Measurements from ENCODE around the gene KLB.

KLB gene

GRCh38 chr4:39429476-39430334 lies 23.0 kb downstream of the KLB start:
- H3K9me3 ChIP-seq (ENCODE audit: control insufficient read depth, low read length) = no peaks in the 10 kb centered on the region
- no peak overlapping the region for H3K4me3 ChIP-seq (ENCODE audit: low read length)
- no peaks in the 10 kb centered on the region for H3K27me3 ChIP-seq (ENCODE audit: control insufficient read depth, insufficient read depth, low read length)
- no peak overlapping the region for H3K9ac ChIP-seq (ENCODE audit: low read length)
- H3K36me3 ChIP-seq (ENCODE audit: control insufficient read depth, insufficient read depth, low read length) = no peaks in the 10 kb centered on the region
- no peaks in the 10 kb centered on the region for H3K4me1 ChIP-seq (ENCODE audit: control insufficient read depth, insufficient read depth, low read length)

- Histone ChIP-seq H3K9me3 (ENCODE audit: control insufficient read depth, low read length) (no peaks in the 10 kb centered on the region), H3K4me3 (ENCODE audit: low read length) (no peak overlapping the region), H3K27me3 (ENCODE audit: control insufficient read depth, insufficient read depth, low read length) (no peaks in the 10 kb centered on the region), H3K36me3 (ENCODE audit: control insufficient read depth, insufficient read depth, low read length) (no peaks in the 10 kb centered on the region), H3K9ac (ENCODE audit: low read length) (no peak overlapping the region), H3K4me1 (ENCODE audit: control insufficient read depth, insufficient read depth, low read length) (no peaks in the 10 kb centered on the region)
These were observed 27.3 kb downstream of the KLB start for GRCh38 chr4:39433878-39434492.

DNA sequence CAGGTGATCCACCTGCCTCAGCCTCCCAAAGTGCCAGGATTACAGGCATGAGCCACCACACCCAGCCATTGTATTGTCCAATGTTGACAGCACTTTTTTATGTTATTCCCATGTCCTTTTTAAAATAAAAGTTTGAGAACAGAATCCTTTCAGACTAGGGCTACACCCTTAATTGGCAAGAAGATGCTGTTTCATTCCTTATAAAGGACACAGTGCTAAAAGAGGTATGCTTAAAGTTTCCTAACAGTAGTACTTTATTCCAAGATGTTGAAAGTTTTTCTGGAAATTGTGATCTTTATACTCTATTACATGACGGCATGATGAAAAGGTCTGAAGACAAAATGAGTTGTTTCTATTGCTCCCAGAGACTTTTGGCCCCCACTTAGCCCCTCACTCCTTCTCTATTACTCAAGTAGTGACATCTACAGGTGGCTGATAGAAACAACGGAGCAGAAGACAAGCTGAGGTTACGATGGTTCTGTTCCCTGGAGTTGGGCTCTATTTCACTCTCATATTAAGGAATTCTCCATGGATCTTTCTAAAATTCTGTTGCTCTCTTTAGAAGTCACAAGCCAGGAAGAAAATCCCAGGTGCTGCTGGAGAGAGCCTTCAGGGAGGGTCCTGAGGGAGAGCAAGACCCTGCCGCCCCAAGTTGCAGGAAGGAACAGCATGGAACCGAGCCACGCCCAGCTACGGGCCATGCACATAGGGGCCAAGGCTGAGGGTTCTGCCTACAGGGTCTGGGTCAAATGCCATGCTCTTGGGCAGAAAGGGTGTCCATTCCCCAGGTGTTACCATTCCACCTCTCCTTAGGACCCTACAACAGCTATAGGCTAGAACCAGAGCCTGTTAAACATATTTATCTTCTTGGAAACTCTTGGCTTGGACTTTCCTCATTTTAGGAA lies 29.2 kb downstream of the KLB start:
- H3K36me3 ChIP-seq (ENCODE audit: control insufficient read depth, insufficient read depth, low read length) = no peaks in the 10 kb centered on the region
- H3K27me3 ChIP-seq (ENCODE audit: control insufficient read depth, insufficient read depth, low read length) = no peaks in the 10 kb centered on the region
- H3K9me3 ChIP-seq (ENCODE audit: control insufficient read depth, low read length) = no peaks in the 10 kb centered on the region
- H3K4me3 ChIP-seq (ENCODE audit: low read length) = no peak overlapping the region
- H3K9ac ChIP-seq (ENCODE audit: low read length) = no peak overlapping the region
- no peaks in the 10 kb centered on the region for H3K4me1 ChIP-seq (ENCODE audit: control insufficient read depth, insufficient read depth, low read length)

DNA sequence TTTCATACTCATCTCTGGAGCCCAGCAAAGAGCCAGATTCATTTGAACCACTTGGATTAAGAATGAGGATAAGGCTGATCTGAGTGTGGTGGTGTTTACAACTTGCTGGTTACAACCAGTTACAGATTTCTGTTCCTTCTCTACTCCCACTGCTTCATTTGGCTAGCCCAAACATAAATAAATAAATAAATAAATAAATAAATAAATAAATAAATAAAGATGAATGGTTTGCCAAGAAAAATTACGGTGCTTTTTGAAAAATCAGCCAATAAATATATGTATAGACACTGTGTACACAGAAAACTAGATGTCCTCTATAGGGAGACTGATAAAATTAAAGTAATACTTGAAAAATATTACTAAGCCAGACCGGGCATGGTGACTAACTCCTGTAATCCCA lies 34.9 kb downstream of the KLB start:
- no peak overlapping the region for H3K9ac ChIP-seq (ENCODE audit: low read length)

DNA sequence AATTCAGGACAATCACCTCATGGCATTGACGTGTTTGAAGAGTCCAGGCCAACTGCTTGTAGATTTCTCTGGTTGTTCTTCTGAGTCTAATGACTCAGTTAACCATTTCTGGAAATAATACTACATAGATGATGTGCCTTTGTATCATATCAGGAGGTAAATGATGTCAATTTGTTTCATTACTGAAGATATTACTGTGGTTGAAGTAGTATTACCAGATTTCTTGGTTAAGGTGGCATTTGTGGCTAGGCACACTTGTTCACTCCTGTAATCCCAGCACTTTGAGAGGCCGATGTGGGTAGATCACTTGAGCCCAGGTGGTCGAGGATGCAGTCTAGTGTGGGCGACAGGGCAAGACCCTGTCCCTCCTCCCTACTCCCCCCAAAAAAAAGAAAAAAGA lies 36.3 kb downstream of the KLB start:
- Histone ChIP-seq H3K9ac (ENCODE audit: low read length) (no peak overlapping the region), H3K36me3 (ENCODE audit: control insufficient read depth, insufficient read depth, low read length) (no peaks in the 10 kb centered on the region), H3K4me1 (ENCODE audit: control insufficient read depth, insufficient read depth, low read length) (peaks cover 19% of the 10 kb centered on the region), H3K27me3 (ENCODE audit: control insufficient read depth, insufficient read depth, low read length) (no peaks in the 10 kb centered on the region), H3K9me3 (ENCODE audit: control insufficient read depth, low read length) (no peaks in the 10 kb centered on the region), H3K4me3 (ENCODE audit: low read length) (no peak overlapping the region)

More for the DNA sequence above, 34.9 kb downstream of the KLB start:
- Histone ChIP-seq H3K27me3 (ENCODE audit: control insufficient read depth, insufficient read depth, low read length) (no peaks in the 10 kb centered on the region), H3K9me3 (ENCODE audit: control insufficient read depth, low read length) (no peaks in the 10 kb centered on the region), H3K4me3 (ENCODE audit: low read length) (no peak overlapping the region), H3K4me1 (ENCODE audit: control insufficient read depth, insufficient read depth, low read length) (peaks cover 7% of the 10 kb centered on the region), H3K36me3 (ENCODE audit: control insufficient read depth, insufficient read depth, low read length) (no peaks in the 10 kb centered on the region)

DNA sequence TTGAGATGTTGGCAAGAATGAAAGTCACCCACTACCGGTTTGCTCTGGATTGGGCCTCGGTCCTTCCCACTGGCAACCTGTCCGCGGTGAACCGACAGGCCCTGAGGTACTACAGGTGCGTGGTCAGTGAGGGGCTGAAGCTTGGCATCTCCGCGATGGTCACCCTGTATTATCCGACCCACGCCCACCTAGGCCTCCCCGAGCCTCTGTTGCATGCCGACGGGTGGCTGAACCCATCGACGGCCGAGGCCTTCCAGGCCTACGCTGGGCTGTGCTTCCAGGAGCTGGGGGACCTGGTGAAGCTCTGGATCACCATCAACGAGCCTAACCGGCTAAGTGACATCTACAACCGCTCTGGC lies 39.7 kb downstream of the KLB start:
- Histone ChIP-seq H3K9me3 (ENCODE audit: control insufficient read depth, low read length) (no peaks in the 10 kb centered on the region), H3K27me3 (ENCODE audit: control insufficient read depth, insufficient read depth, low read length) (no peaks in the 10 kb centered on the region), H3K36me3 (ENCODE audit: control insufficient read depth, insufficient read depth, low read length) (no peaks in the 10 kb centered on the region), H3K9ac (ENCODE audit: low read length) (no peak overlapping the region), H3K4me3 (ENCODE audit: low read length) (no peak overlapping the region), H3K4me1 (ENCODE audit: control insufficient read depth, insufficient read depth, low read length) (peaks cover 19% of the 10 kb centered on the region)

DNA sequence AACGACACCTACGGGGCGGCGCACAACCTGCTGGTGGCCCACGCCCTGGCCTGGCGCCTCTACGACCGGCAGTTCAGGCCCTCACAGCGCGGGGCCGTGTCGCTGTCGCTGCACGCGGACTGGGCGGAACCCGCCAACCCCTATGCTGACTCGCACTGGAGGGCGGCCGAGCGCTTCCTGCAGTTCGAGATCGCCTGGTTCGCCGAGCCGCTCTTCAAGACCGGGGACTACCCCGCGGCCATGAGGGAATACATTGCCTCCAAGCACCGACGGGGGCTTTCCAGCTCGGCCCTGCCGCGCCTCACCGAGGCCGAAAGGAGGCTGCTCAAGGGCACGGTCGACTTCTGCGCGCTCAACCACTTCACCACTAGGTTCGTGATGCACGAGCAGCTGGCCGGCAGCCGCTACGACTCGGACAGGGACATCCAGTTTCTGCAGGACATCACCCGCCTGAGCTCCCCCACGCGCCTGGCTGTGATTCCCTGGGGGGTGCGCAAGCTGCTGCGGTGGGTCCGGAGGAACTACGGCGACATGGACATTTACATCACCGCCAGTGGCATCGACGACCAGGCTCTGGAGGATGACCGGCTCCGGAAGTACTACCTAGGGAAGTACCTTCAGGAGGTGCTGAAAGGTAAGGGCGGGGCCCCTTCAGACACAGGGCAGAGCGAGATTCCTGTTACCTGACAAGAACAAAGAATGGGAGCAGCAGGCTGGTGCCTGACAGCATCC lies 40.3 kb downstream of the KLB start:
- H3K9ac ChIP-seq (ENCODE audit: low read length) = peak overlapping the region; percentile 72
- peaks cover 19% of the 10 kb centered on the region for H3K4me1 ChIP-seq (ENCODE audit: control insufficient read depth, insufficient read depth, low read length)
- peak overlapping the region; percentile 49 for H3K4me3 ChIP-seq (ENCODE audit: low read length)
- H3K36me3 ChIP-seq (ENCODE audit: control insufficient read depth, insufficient read depth, low read length) = no peaks in the 10 kb centered on the region
- no peaks in the 10 kb centered on the region for H3K9me3 ChIP-seq (ENCODE audit: control insufficient read depth, low read length)
- H3K27me3 ChIP-seq (ENCODE audit: control insufficient read depth, insufficient read depth, low read length) = no peaks in the 10 kb centered on the region

GRCh38 chr4:39450618-39451017 lies 43.9 kb downstream of the KLB start:
- Histone ChIP-seq H3K36me3 (ENCODE audit: control insufficient read depth, insufficient read depth, low read length) (no peaks in the 10 kb centered on the region), H3K4me3 (ENCODE audit: low read length) (no peak overlapping the region), H3K9ac (ENCODE audit: low read length) (no peak overlapping the region), H3K27me3 (ENCODE audit: control insufficient read depth, insufficient read depth, low read length) (no peaks in the 10 kb centered on the region), H3K4me1 (ENCODE audit: control insufficient read depth, insufficient read depth, low read length) (peaks cover 19% of the 10 kb centered on the region), H3K9me3 (ENCODE audit: control insufficient read depth, low read length) (no peaks in the 10 kb centered on the region)

- Histone ChIP-seq H3K36me3 (ENCODE audit: control insufficient read depth, insufficient read depth, low read length) (peaks cover under 1% of the 10 kb centered on the region), H3K9ac (ENCODE audit: low read length) (no peak overlapping the region), H3K27me3 (ENCODE audit: control insufficient read depth, insufficient read depth, low read length) (no peaks in the 10 kb centered on the region), H3K4me3 (ENCODE audit: low read length) (no peak overlapping the region), H3K4me1 (ENCODE audit: control insufficient read depth, insufficient read depth, low read length) (peaks cover 14% of the 10 kb centered on the region), H3K9me3 (ENCODE audit: control insufficient read depth, low read length) (no peaks in the 10 kb centered on the region)
These were observed 44.8 kb downstream of the KLB start for GRCh38 chr4:39451423-39452023.

- no peak overlapping the region for H3K4me3 ChIP-seq (ENCODE audit: low read length)
- H3K27me3 ChIP-seq (ENCODE audit: control insufficient read depth, insufficient read depth, low read length) = no peaks in the 10 kb centered on the region
- H3K9ac ChIP-seq (ENCODE audit: low read length) = no peak overlapping the region
- peaks cover 4% of the 10 kb centered on the region for H3K36me3 ChIP-seq (ENCODE audit: control insufficient read depth, insufficient read depth, low read length)
- no peaks in the 10 kb centered on the region for H3K9me3 ChIP-seq (ENCODE audit: control insufficient read depth, low read length)
- H3K4me1 ChIP-seq (ENCODE audit: control insufficient read depth, insufficient read depth, low read length) = peaks cover 15% of the 10 kb centered on the region
These were observed 45.6 kb downstream of the KLB start for GRCh38 chr4:39452153-39452859.

Measured in mucosa of stomach (tissue), 1 donor.